B cell (primary cell): ENCODE results near the gene HOXA5.

Source experiments
- EZH2 ChIP-seq: IDR thresholded peaks from 2 replicates; pipeline ENCODE4 v1.6.1; 2012; ENCODE audit warnings: borderline replicate concordance, low read depth, mild to moderate bottlenecking, moderate library complexity, low read length; ENCODE audit not compliant: insufficient read depth, poor library complexity, severe bottlenecking
- TF ChIP-seq, protein P1 (sequence below): fragments of 200-600 bp; IDR thresholded peaks from one replicate; pipeline ENCODE4 v1.8.0; 2022; ENCODE audit warnings: antibody characterized with exemption, mild to moderate bottlenecking

DNA sequence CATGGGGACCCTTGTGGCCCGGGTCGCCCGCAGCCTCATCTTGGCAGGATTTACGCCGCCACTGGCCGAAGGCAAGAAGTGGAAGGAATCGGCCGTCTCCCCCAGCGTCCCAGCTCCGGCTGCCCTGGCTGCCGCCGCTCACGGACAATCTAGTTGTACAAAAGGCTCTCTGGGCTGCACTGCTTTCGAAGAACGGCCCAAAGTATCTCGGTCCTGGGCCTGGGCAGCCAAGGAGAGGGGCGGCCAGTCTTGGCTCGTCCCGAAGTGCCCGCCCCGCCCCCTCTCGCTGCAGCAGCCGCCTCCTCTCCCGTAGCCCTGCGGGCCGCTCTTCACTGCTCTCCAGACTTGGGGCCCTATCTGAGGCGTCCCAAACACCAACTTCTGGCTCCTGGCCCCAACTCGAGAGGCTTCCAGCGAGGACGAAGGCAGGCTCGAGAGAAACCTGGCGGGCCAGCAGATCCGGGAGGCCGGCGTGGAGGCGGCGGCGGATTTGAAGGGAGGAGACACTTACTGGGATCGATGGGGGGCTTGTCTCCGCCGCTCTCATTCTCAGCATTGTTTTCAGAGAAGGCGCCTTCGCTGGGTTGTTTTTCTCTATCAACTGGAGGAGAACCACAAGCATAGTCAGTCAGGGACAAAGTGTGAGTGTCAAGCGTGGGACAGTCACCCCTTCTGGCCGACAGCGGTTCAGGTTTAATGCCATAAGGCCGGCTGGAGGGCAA, 21.0 kb upstream of the HOXA5 start:
- TF ChIP-seq, protein P1, sequence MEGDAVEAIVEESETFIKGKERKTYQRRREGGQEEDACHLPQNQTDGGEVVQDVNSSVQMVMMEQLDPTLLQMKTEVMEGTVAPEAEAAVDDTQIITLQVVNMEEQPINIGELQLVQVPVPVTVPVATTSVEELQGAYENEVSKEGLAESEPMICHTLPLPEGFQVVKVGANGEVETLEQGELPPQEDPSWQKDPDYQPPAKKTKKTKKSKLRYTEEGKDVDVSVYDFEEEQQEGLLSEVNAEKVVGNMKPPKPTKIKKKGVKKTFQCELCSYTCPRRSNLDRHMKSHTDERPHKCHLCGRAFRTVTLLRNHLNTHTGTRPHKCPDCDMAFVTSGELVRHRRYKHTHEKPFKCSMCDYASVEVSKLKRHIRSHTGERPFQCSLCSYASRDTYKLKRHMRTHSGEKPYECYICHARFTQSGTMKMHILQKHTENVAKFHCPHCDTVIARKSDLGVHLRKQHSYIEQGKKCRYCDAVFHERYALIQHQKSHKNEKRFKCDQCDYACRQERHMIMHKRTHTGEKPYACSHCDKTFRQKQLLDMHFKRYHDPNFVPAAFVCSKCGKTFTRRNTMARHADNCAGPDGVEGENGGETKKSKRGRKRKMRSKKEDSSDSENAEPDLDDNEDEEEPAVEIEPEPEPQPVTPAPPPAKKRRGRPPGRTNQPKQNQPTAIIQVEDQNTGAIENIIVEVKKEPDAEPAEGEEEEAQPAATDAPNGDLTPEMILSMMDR, result no peak
- no peak for TF ChIP-seq EZH2
